Epithelial cell of esophagus (primary cell): Measurements from ENCODE around the gene EDNRA.

Experiments used
- DNase-seq: peaks from one replicate; pipeline ENCODE4 v3.0.0; 2010; ENCODE audit warnings: low read depth
- H3K4me3 ChIP-seq: 2 replicates; pipeline ENCODE4 v1.5.1; 2011; ENCODE audit warnings: mild to moderate bottlenecking, low read length, control low read depth
- CTCF ChIP-seq: IDR thresholded peaks from 2 replicates; pipeline ENCODE4 v1.5.1; 2011; ENCODE audit warnings: low read depth, mild to moderate bottlenecking, low read length, control low read depth, inconsistent platforms; ENCODE audit not compliant: insufficient read depth; ENCODE audit errors: missing control alignments

Gene EDNRA

GRCh38 chr4:147493307-147493706 lies 12.4 kb downstream of the EDNRA start:
- TF ChIP-seq CTCF: no peak
- no peak overlapping the region for H3K4me3 ChIP-seq
- no peak for DNase-seq

GRCh38 chr4:147494301-147494700 lies 13.4 kb downstream of the EDNRA start:
- H3K4me3 ChIP-seq: no peak overlapping the region
- DNase-seq: no peak
- TF ChIP-seq CTCF: no peak

- H3K4me3 ChIP-seq: no peak overlapping the region
- peak; percentile 80 for DNase-seq
- no peak for TF ChIP-seq CTCF
Observed at GRCh38 chr4:147496500-147496899, 15.6 kb downstream of the EDNRA start.

GRCh38 chr4:147498031-147498660 lies 17.2 kb downstream of the EDNRA start:
- H3K4me3 ChIP-seq: no peak overlapping the region
- peak; percentile 85 for DNase-seq
- TF ChIP-seq CTCF: no peak

GRCh38 chr4:147508346-147508745 lies 27.4 kb downstream of the EDNRA start:
- no peak overlapping the region for H3K4me3 ChIP-seq
- no peak for DNase-seq
- TF ChIP-seq CTCF: no peak

- no peak overlapping the region for H3K4me3 ChIP-seq
- no peak for TF ChIP-seq CTCF
- no peak for DNase-seq
Observed at GRCh38 chr4:147509386-147509785, 28.5 kb downstream of the EDNRA start.

GRCh38 chr4:147510962-147511668 lies 30.2 kb downstream of the EDNRA start:
- DNase-seq: no peak
- no peak for TF ChIP-seq CTCF
- no peak overlapping the region for H3K4me3 ChIP-seq
